Loucy (cell line): ENCODE results near the gene UBTD1.

Experiments
- H2AFZ ChIP-seq: fragments of 200-600 bp; sonication (generic); 2 replicates; pipeline ENCODE4 v1.6.0; 2016; ENCODE audit warnings: antibody characterized with exemption, mild to moderate bottlenecking, low read length, moderate library complexity
- H3F3A ChIP-seq: fragments of 200-600 bp; 2 replicates; pipeline ENCODE4 v1.6.0; 2016; ENCODE audit warnings: antibody characterized with exemption, low read depth, mild to moderate bottlenecking
- H3K27me3 ChIP-seq: fragments of 200-600 bp; sonication (generic); 2 replicates; pipeline ENCODE4 v1.6.1; 2014; ENCODE audit warnings: low read length, mild to moderate bottlenecking; ENCODE audit not compliant: insufficient read depth, poor library complexity, severe bottlenecking
- H3K36me3 ChIP-seq: fragments of 200-600 bp; sonication (generic); 2 replicates; pipeline ENCODE4 v1.6.1; 2016; ENCODE audit warnings: low read length; ENCODE audit not compliant: insufficient read depth
- H3K4me1 ChIP-seq: fragments of 200-600 bp; sonication (generic); 2 replicates; pipeline ENCODE4 v1.5.1; 2014; ENCODE audit warnings: low read length, mild to moderate bottlenecking; ENCODE audit not compliant: insufficient read depth, poor library complexity, severe bottlenecking
- H3K4me2 ChIP-seq: fragments of 200-600 bp; sonication (generic); 2 replicates; pipeline ENCODE4 v1.6.0; 2014; ENCODE audit warnings: antibody characterized with exemption, low read length, low read depth, mild to moderate bottlenecking; ENCODE audit not compliant: poor library complexity, severe bottlenecking
- H3K4me3 ChIP-seq: fragments of 200-600 bp; sonication (generic); 2 replicates; pipeline ENCODE4 v1.5.1; 2014; ENCODE audit warnings: low read length, mild to moderate bottlenecking, mixed read lengths; ENCODE audit not compliant: poor library complexity, severe bottlenecking
- H3K79me2 ChIP-seq: fragments of 200-600 bp; sonication (generic); 2 replicates; pipeline ENCODE4 v1.6.1; 2014; ENCODE audit warnings: low read length; ENCODE audit not compliant: insufficient read depth
- H3K9ac ChIP-seq: fragments of 200-600 bp; sonication (generic); 2 replicates; pipeline ENCODE4 v1.6.0; 2014; ENCODE audit warnings: mild to moderate bottlenecking, low read depth, low read length, moderate library complexity; ENCODE audit not compliant: poor library complexity, severe bottlenecking
- H3K9me2 ChIP-seq: fragments of 200-600 bp; sonication (generic); replicated peaks from 2 replicates; pipeline ENCODE4 v1.6.1; 2016; ENCODE audit warnings: low read depth, low read length, mixed read lengths
- H3K9me3 ChIP-seq: fragments of 200-600 bp; sonication (generic); 2 replicates; pipeline ENCODE4 v1.6.1; 2014; ENCODE audit warnings: mild to moderate bottlenecking, antibody characterized with exemption, low read length, low read depth; ENCODE audit not compliant: insufficient read depth
- H4K20me1 ChIP-seq: fragments of 200-600 bp; sonication (generic); 2 replicates; pipeline ENCODE4 v1.6.0; 2014; ENCODE audit warnings: antibody characterized with exemption, low read length, mild to moderate bottlenecking; ENCODE audit not compliant: insufficient read depth, poor library complexity, severe bottlenecking
- EZH2phosphoT487 ChIP-seq: fragments of 200-600 bp; IDR thresholded peaks from 2 replicates; pipeline ENCODE4 v1.6.1; 2018; ENCODE audit warnings: antibody characterized with exemption, mild to moderate bottlenecking, moderate library complexity, borderline replicate concordance
- TF ChIP-seq, protein P1 (sequence below): fragments of 200-600 bp; sonication (generic); conservative IDR thresholded peaks from 2 replicates; pipeline ENCODE4 v1.5.1; 2014; ENCODE audit warnings: mild to moderate bottlenecking, antibody characterized with exemption, low read length

Gene UBTD1

DNA sequence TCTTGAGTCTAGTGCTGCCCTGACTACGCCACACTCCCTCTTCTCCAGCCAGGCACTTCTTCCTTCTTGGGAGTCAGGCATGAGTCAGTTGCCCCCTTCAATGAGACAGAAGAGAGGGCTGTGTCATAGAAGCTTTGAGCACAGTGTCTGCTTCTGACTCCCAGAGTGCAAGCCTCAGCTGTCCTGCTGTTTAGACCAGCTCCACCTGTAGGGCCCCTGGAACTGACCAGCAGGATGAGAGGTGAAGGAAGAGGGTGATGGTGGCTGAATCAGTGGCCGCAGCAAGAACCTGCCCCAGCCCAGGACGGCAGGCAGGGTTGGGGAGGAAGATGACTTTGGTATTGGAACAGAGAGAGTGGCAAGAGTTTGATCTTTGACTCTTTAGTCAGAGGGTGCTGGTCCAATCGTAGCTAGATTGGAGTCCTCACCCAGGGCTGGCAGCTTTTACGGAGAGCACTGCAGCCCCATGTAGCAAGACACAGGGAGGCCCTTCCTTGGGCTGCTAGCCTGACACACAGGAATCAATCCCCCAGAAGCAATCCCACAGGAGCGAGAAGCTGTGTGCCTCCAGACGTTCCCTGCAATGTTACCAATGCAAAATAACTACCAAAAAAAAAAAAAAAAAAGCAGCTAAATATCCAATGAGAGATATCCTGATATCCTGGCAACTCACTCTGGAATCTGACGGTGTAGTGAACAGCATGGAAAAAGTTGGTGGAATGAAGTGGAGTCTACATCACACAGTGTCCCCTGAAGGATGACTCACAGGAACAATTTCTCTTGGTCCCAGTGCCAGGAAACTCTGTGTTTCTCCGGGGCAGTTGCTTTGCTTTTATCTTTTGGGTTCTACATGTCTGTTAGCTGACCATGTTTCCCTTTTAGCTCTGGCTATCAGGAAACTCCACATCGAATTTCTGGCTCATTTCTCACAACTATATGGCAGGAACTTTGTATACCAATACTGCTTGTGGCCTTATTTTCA is 97.7 kb downstream of the UBTD1 start:
- no peaks in the 10 kb centered on the region for H3K4me1 ChIP-seq
- H3K36me3 ChIP-seq: no peaks in the 10 kb centered on the region
- H3K9me2 ChIP-seq: no peaks in the 10 kb centered on the region
- no peaks in the 10 kb centered on the region for H3K79me2 ChIP-seq
- no peaks in the 10 kb centered on the region for H3K9me3 ChIP-seq
- H3F3A ChIP-seq: no peaks in the 10 kb centered on the region
- H3K4me3 ChIP-seq: no peak overlapping the region
- no peaks in the 10 kb centered on the region for H3K27me3 ChIP-seq
- TF ChIP-seq EZH2phosphoT487: no peak
- TF ChIP-seq, protein P1, sequence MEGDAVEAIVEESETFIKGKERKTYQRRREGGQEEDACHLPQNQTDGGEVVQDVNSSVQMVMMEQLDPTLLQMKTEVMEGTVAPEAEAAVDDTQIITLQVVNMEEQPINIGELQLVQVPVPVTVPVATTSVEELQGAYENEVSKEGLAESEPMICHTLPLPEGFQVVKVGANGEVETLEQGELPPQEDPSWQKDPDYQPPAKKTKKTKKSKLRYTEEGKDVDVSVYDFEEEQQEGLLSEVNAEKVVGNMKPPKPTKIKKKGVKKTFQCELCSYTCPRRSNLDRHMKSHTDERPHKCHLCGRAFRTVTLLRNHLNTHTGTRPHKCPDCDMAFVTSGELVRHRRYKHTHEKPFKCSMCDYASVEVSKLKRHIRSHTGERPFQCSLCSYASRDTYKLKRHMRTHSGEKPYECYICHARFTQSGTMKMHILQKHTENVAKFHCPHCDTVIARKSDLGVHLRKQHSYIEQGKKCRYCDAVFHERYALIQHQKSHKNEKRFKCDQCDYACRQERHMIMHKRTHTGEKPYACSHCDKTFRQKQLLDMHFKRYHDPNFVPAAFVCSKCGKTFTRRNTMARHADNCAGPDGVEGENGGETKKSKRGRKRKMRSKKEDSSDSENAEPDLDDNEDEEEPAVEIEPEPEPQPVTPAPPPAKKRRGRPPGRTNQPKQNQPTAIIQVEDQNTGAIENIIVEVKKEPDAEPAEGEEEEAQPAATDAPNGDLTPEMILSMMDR: no peak
- H2AFZ ChIP-seq: no peak overlapping the region
- H4K20me1 ChIP-seq: no peaks in the 10 kb centered on the region
- no peak overlapping the region for H3K4me2 ChIP-seq
- H3K9ac ChIP-seq: no peak overlapping the region

DNA sequence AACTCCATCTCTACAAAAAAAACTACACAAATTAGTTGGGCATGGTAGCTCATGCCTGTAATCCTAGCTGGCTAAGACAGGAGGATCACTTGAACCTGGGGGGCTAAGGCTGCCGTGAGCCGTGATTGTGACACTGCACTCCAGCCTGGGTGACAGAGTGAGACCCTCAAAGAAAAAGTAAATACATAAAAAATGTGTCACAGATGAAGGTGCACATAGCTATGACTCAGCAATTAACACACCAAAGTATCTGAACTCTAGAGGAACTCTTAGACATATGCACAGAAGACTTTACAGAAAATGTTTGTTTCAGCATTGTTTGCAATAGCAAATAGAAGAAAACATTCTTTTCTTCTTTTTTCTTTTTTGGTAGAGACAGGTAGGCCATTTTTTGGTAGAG is 99.1 kb downstream of the UBTD1 start:
- Histone ChIP-seq H3K27me3 (no peaks in the 10 kb centered on the region), H3K9me3 (no peaks in the 10 kb centered on the region), H3K9ac (no peak overlapping the region), H3K4me3 (no peak overlapping the region), H3K4me1 (no peaks in the 10 kb centered on the region), H3K9me2 (no peaks in the 10 kb centered on the region), H3K79me2 (no peaks in the 10 kb centered on the region), H3K36me3 (no peaks in the 10 kb centered on the region), H3F3A (no peaks in the 10 kb centered on the region), H4K20me1 (no peaks in the 10 kb centered on the region), H2AFZ (no peak overlapping the region), H3K4me2 (no peak overlapping the region)
- TF ChIP-seq, protein P1: no peak
- TF ChIP-seq EZH2phosphoT487: no peak

DNA sequence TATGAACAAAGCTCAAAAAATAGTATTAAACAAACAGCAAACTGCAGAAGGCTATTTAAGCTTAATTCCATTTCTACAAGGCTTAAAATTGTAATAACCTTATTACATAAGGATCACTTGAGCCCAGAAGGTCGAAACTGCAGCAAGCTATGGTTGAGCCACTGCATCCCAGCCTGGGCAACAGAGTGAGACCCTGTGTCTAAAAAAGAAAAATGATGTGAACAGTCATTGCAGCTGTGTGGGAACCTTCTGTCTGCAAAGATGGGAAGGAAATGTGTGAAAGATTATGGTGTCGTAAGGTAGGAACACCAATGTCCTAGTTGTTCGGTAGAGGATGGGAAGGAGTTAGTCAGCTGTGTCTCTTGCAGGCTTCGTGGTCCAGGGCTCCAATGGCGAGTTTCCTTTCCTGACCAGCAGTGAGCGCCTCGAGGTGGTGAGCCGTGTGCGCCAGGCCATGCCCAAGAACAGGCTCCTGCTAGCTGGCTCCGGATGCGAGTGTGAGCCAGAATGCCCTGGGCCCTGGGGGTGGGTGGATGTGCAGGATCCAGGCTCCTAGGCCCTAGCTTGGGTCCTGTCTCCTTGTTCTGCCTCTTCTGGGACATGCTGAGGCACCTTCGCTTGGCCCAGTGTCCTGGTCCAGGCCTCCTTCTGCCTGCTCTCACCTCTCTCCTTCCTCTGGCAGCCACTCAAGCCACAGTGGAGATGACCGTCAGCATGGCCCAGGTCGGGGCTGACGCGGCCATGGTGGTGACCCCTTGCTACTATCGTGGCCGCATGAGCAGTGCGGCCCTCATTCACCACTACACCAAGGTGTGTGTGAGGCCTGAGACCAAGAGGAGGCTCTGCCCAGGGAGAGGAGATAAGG is 99.9 kb downstream of the UBTD1 start:
- Histone ChIP-seq H3K9me2 (no peaks in the 10 kb centered on the region), H3K79me2 (no peaks in the 10 kb centered on the region), H3K4me2 (no peak overlapping the region), H2AFZ (no peak overlapping the region), H3F3A (no peaks in the 10 kb centered on the region), H3K4me3 (no peak overlapping the region), H3K27me3 (no peaks in the 10 kb centered on the region), H3K4me1 (no peaks in the 10 kb centered on the region), H3K9me3 (no peaks in the 10 kb centered on the region), H3K9ac (no peak overlapping the region), H4K20me1 (no peaks in the 10 kb centered on the region), H3K36me3 (no peaks in the 10 kb centered on the region)
- TF ChIP-seq, protein P1: no peak
- TF ChIP-seq EZH2phosphoT487: no peak
